ENCODE results near the gene DENND5A.

DNA sequence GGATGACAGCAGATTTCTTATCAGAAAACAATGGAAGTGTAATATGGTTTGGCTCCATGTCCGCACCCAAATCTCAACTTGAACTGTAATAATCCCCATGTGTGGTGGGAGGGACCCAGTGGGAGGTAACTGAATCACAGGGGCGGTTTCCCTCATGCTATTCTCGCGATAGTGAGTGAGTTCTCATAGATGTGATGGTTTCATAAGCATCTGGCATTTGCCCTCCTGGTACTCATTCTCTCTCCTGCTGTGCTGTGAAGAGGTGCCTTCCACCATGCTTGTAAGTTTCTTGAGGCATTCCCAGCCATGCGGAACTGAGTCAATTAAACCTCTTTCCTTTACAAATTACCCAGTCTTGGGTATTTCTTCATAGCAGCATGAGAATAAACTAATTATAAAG lies 92.8 kb downstream of the DENND5A start:
- no peak for TF ChIP-seq POLR2A (IDR thresholded peaks at IDR 0.05; ENCODE audit: low read length)
- TF ChIP-seq GATA1 (IDR thresholded peaks at IDR 0.05; ENCODE audit: low read depth, low read length) = no peak
